ENCODE results near the gene AUTS2.

DNA sequence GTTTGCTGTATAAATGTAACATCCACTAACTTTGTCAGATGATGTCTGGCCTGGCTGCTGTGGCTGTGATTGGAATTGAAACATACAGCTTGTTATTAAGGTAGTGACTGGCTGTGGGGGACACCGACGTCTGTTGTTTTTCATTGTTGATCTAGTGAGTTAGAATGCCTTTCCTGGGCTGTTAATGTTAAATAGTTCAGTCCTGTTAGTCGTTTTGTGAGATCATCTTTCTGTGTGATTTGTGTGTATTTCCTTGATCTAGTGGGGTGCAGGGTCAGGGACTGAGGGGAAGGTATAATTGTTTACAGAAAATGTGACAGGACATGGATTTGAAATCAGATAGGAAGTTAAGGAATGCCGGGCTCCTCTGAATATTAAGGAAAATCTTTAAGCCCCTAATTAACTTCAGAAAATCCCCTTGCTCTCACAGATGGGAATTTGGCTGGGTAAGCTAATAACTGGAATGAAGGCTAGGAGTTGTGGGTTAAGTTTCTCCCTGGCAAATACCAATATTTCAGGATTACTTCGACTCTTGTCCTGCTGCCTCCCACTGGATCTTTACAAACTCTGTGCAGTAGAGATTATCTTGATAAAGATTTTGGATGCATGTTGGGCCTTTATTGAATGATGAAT, 163.1 kb downstream of the AUTS2 start:
- TF ChIP-seq POLR2AphosphoS5 (IDR thresholded peaks at IDR 0.05) = no peak
- no peak for TF ChIP-seq POLR2A (IDR thresholded peaks at IDR 0.05)
